ENCODE data around the gene C8G. TPM values are rescaled to one million over a fixed set of nuclear protein-coding genes. Genes with fewer than 3 reads are reported as not detected.
A peak's percentile ranks its signal among the peaks of the same experiment; 100 is the strongest.

Gene C8G
- total and polyA plus RNA-seq, 2 of the 13 experiments (the other 11 are each of a cell fraction or from before 2014, with no cell fraction given), result 4.9 to 12.8 TPM

DNA sequence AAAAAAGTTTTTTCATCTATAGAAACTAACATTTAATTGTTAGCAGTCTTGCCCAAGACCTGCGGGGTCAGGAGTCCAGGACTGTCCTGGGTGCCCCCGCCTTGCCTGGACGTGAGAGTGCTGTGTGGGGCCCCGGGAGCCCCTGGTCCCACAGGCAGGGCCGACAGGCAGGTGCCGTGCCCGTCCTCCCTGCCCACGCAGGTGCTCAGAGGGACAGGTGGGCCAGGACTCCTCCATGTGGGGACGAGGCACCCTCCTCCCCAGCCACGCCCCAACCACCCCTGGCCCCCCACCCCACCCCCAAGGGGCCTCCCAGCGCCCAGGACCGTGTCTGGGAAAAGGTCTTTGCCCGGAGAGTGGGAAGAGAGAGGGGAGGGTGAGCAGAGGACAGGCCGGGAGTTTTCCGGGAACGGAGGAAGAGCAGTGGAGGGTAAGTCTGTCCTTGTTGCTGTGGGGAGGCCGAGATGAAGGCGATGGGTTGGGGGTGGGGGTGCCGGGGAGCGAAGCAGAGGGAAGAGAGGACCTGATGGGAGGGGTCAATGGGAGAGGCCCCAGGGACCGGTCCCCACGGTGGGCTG is 4.3 kb downstream of the C8G start (continued):
- TF ChIP-seq, protein P1, sequence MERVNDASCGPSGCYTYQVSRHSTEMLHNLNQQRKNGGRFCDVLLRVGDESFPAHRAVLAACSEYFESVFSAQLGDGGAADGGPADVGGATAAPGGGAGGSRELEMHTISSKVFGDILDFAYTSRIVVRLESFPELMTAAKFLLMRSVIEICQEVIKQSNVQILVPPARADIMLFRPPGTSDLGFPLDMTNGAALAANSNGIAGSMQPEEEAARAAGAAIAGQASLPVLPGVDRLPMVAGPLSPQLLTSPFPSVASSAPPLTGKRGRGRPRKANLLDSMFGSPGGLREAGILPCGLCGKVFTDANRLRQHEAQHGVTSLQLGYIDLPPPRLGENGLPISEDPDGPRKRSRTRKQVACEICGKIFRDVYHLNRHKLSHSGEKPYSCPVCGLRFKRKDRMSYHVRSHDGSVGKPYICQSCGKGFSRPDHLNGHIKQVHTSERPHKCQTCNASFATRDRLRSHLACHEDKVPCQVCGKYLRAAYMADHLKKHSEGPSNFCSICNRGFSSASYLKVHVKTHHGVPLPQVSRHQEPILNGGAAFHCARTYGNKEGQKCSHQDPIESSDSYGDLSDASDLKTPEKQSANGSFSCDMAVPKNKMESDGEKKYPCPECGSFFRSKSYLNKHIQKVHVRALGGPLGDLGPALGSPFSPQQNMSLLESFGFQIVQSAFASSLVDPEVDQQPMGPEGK (CRISPR knock-in tag; IDR thresholded peaks at IDR 0.05), result peak; percentile 88
- TF ChIP-seq SETDB1 (CRISPR knock-in tag; IDR thresholded peaks at IDR 0.05; ENCODE audit: borderline replicate concordance) (no peak), SMYD3 (CRISPR knock-in tag; IDR thresholded peaks at IDR 0.05) (no peak), IKZF4 (CRISPR knock-in tag; IDR thresholded peaks at IDR 0.05; ENCODE audit: borderline replicate concordance, low read depth, not compliant biosample characterization) (no peak), PHF20 (CRISPR knock-in tag; IDR thresholded peaks at IDR 0.05) (no peak), CHCHD3 (CRISPR knock-in tag; IDR thresholded peaks at IDR 0.05) (no peak), TBX2 (CRISPR knock-in tag; IDR thresholded peaks at IDR 0.05; ENCODE audit: borderline replicate concordance) (no peak), ZNF484 (CRISPR knock-in tag; IDR thresholded peaks at IDR 0.05; ENCODE audit: borderline replicate concordance, low read depth) (no peak), MAZ (IDR thresholded peaks at IDR 0.05; ENCODE audit: borderline replicate concordance, low read depth, low read length) (no peak), MAZ (CRISPR knock-in tag; IDR thresholded peaks at IDR 0.05; ENCODE audit: low read depth) (0 out of 2 replicates have a peak, but pooled peaks have one; percentile 19), NCOR1 (IDR thresholded peaks at IDR 0.05; ENCODE audit: borderline replicate concordance, low read length) (0 out of 2 replicates have a peak, but pooled peaks have one; percentile 40), EP300 (IDR thresholded peaks at IDR 0.05; ENCODE audit: low read depth in 2 of 2, low read length in 2 of 2) (0 out of 4 replicates have a peak, but pooled peaks of 1 of the 2 experiments have one; percentile 5), EP300 (CRISPR knock-in tag; IDR thresholded peaks at IDR 0.05; ENCODE audit: borderline replicate concordance) (no peak), GZF1 (CRISPR knock-in tag; IDR thresholded peaks at IDR 0.05) (0 out of 2 replicates have a peak, but pooled peaks have one; percentile 39), ZNF777 (CRISPR knock-in tag; IDR thresholded peaks at IDR 0.05) (peak; percentile 77), FOXK1 (CRISPR knock-in tag; IDR thresholded peaks at IDR 0.05; ENCODE audit: borderline replicate concordance, low read depth) (no peak), ZFP62 (CRISPR knock-in tag; IDR thresholded peaks at IDR 0.05) (no peak), CBFB (CRISPR knock-in tag; IDR thresholded peaks at IDR 0.05) (no peak), ZNF678 (CRISPR knock-in tag; IDR thresholded peaks at IDR 0.05) (0 out of 2 replicates have a peak, but pooled peaks have one; percentile 30), TAF1 (CRISPR knock-in tag; IDR thresholded peaks at IDR 0.05) (no peak), SYNCRIP (IDR thresholded peaks at IDR 0.05; ENCODE audit: insufficient read depth, low read depth, low read length) (no peak), ZNF446 (CRISPR knock-in tag; IDR thresholded peaks at IDR 0.05) (no peak), CCDC6 (CRISPR knock-in tag; IDR thresholded peaks at IDR 0.05) (no peak), TCF7 (IDR thresholded peaks at IDR 0.05; ENCODE audit: low read depth) (no peak), SP4 (CRISPR knock-in tag; IDR thresholded peaks at IDR 0.05) (no peak), PHF21A (CRISPR knock-in tag; IDR thresholded peaks at IDR 0.05) (no peak), SPEN (CRISPR knock-in tag; IDR thresholded peaks at IDR 0.05; ENCODE audit: low read depth) (no peak), RNF2 (conservative IDR thresholded peaks at IDR 0.05; ENCODE audit: low read depth) (no peak), ZBTB38 (CRISPR knock-in tag; IDR thresholded peaks at IDR 0.05) (no peak)
- TF ChIP-seq, protein P2, sequence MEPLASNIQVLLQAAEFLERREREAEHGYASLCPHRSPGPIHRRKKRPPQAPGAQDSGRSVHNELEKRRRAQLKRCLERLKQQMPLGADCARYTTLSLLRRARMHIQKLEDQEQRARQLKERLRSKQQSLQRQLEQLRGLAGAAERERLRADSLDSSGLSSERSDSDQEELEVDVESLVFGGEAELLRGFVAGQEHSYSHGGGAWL (CRISPR knock-in tag; IDR thresholded peaks at IDR 0.05), result no peak
